Activated naive CD4-positive, alpha-beta T cell treated with Interleukin-2 at 50 U/mL for 16 hours (primary cell): ENCODE measurements around the gene ST3GAL5.

ENCODE experiments used
- DNase-seq: peaks from one replicate; pipeline ENCODE4 v3.0.0-alpha.2; 2020

Gene ST3GAL5

GRCh38 chr2:85864654-85865053 lies 24.1 kb downstream of the ST3GAL5 start:
- no peak for DNase-seq

- DNase-seq, result peak; percentile 47
These were observed 26.4 kb downstream of the ST3GAL5 start for GRCh38 chr2:85862426-85862825.

- no peak for DNase-seq
These were observed 27.1 kb downstream of the ST3GAL5 start for GRCh38 chr2:85861650-85862049.

- DNase-seq, result no peak
These were observed 27.6 kb downstream of the ST3GAL5 start for GRCh38 chr2:85861180-85861579.

GRCh38 chr2:85858841-85859240 lies 29.9 kb downstream of the ST3GAL5 start:
- no peak for DNase-seq

GRCh38 chr2:85854897-85855296 lies 33.9 kb downstream of the ST3GAL5 start:
- no peak for DNase-seq

- DNase-seq, result no peak
These were observed 34.7 kb downstream of the ST3GAL5 start for GRCh38 chr2:85854166-85854509.

GRCh38 chr2:85853499-85854165 lies 35.2 kb downstream of the ST3GAL5 start:
- peak; percentile 18 for DNase-seq

- DNase-seq, result peak; percentile 61
These were observed 35.8 kb downstream of the ST3GAL5 start for GRCh38 chr2:85852937-85853498.

- DNase-seq, result no peak
These were observed 36.5 kb downstream of the ST3GAL5 start for GRCh38 chr2:85852152-85852840.

- peak; percentile 27 for DNase-seq
These were observed 37.3 kb downstream of the ST3GAL5 start for GRCh38 chr2:85851253-85852151.

GRCh38 chr2:85850451-85850850 lies 38.3 kb downstream of the ST3GAL5 start:
- DNase-seq, result no peak

- DNase-seq, result no peak
These were observed 41.7 kb downstream of the ST3GAL5 start for GRCh38 chr2:85847051-85847588.

- no peak for DNase-seq
These were observed 42.4 kb downstream of the ST3GAL5 start for GRCh38 chr2:85846411-85846810.

GRCh38 chr2:85844486-85844885 lies 44.3 kb downstream of the ST3GAL5 start:
- DNase-seq, result no peak

- peak; percentile 51 for DNase-seq
These were observed 45.2 kb downstream of the ST3GAL5 start for GRCh38 chr2:85843543-85843942.

- DNase-seq, result no peak
These were observed 48.7 kb downstream of the ST3GAL5 start for GRCh38 chr2:85840091-85840490.

GRCh38 chr2:85839461-85839860 lies 49.3 kb downstream of the ST3GAL5 start:
- DNase-seq, result no peak

GRCh38 chr2:85838641-85839040 lies 50.1 kb downstream of the ST3GAL5 start:
- no peak for DNase-seq

GRCh38 chr2:85838181-85838580 lies 50.6 kb downstream of the ST3GAL5 start:
- DNase-seq, result no peak

- DNase-seq, result no peak
These were observed 54.3 kb downstream of the ST3GAL5 start for GRCh38 chr2:85834466-85834865.

GRCh38 chr2:85831735-85832134 lies 57.1 kb downstream of the ST3GAL5 start:
- no peak for DNase-seq

GRCh38 chr2:85830645-85831044 lies 58.1 kb downstream of the ST3GAL5 start:
- no peak for DNase-seq
